CD4-positive, alpha-beta T cell treated with Interleukin-2 at 100 ng/mL for 4 hours (primary cell): ENCODE data around the gene RMI2.

Source experiments
- DNase-seq: peaks from one replicate; pipeline ENCODE4 v3.0.0-alpha.2; 2020; ENCODE audit warnings: low spot score

Gene RMI2

GRCh38 chr16:11399261-11399831 is 54.1 kb downstream of the RMI2 start:
- DNase-seq: no peak

GRCh38 chr16:11400076-11400475 is 54.8 kb downstream of the RMI2 start:
- DNase-seq: no peak
